IMR-90 (cell line): Measurements from ENCODE around the gene AKAP6. TPM values are rescaled to one million over a fixed set of nuclear protein-coding genes. Genes with fewer than 3 reads are reported as not detected.

Source experiments
- ATAC-seq: fragments of 200-7000 bp; cut with Tn5 transposase; 2 replicates; pipeline ENCODE4 v1.9.1; 2020; ENCODE audit warnings: low read depth, mild to moderate bottlenecking, moderate library complexity
- BruUV-seq: library from RNA; stranded (reverse); fragments of 400-500 nt; replicated peaks from 2 replicates; lab custom pipeline; 2021; lab: Mats Ljungman, UMichigan
- CTCF ChIA-PET: fragments of 300-600 bp; formaldehyde crosslinking; extraction: SDS; loops from one replicate; lab custom pipeline; 2021; ENCODE audit warnings: antibody characterized with exemption; lab: Yijun Ruan, JAX
- POLR2A ChIA-PET: fragments of 300-600 bp; sonication (Branson Sonifier 250); formaldehyde crosslinking; loops from one replicate; lab custom pipeline; 2022; ENCODE audit warnings: antibody characterized with exemption; ENCODE audit not compliant: unreplicated experiment; lab: Charles Lee
- DNase-seq: peaks from one replicate; pipeline ENCODE4 v3.0.0; 2013
- H2AFZ ChIP-seq: replicated peaks from 2 replicates; pipeline ENCODE3; 2013; ENCODE audit warnings: low read length, mild to moderate bottlenecking; ENCODE audit not compliant: poor library complexity
- H2AK5ac ChIP-seq: 2 replicates; pipeline ENCODE4 v1.6.1; 2013; ENCODE audit warnings: low read depth, low read length, inconsistent platforms
- H2AK9ac ChIP-seq: replicated peaks from 2 replicates; pipeline ENCODE3; 2013; ENCODE audit warnings: mild to moderate bottlenecking, low read depth, low read length, moderate library complexity; ENCODE audit not compliant: poor library complexity
- H2BK120ac ChIP-seq: 2 replicates; pipeline ENCODE4 v1.6.1; 2013; ENCODE audit warnings: low read depth, low read length, inconsistent platforms
- H2BK15ac ChIP-seq: 3 replicates; pipeline ENCODE4 v1.6.1; 2013; ENCODE audit warnings: low read depth, low read length, inconsistent platforms
- H2BK20ac ChIP-seq: 2 replicates; pipeline ENCODE4 v1.6.1; 2013; ENCODE audit warnings: low read depth, mild to moderate bottlenecking, inconsistent platforms, low read length, moderate library complexity
- H2BK5ac ChIP-seq: 2 replicates; pipeline ENCODE4 v1.6.1; 2013; ENCODE audit warnings: mild to moderate bottlenecking, low read depth, low read length, inconsistent platforms; ENCODE audit not compliant: poor library complexity, severe bottlenecking
- H3K14ac ChIP-seq: replicated peaks from 2 replicates; pipeline ENCODE4 v1.6.1; 2013; ENCODE audit warnings: low read depth, low read length, inconsistent platforms
- H3K18ac ChIP-seq: 2 replicates; pipeline ENCODE4 v1.6.1; 2013; ENCODE audit warnings: low read depth, low read length, control low read depth
- H3K23ac ChIP-seq: 2 replicates; pipeline ENCODE4 v1.6.1; 2013; ENCODE audit warnings: low read depth, low read length, inconsistent platforms
- H3K27ac ChIP-seq: 2 replicates; pipeline ENCODE4 v1.5.1; 2013; ENCODE audit warnings: mild to moderate bottlenecking, control low read depth, low read length; ENCODE audit not compliant: insufficient read depth
- H3K27me3 ChIP-seq: 2 replicates; pipeline ENCODE4 v1.6.1; 2013; ENCODE audit warnings: low read length; ENCODE audit not compliant: control insufficient read depth, insufficient read depth
- H3K36me3 ChIP-seq: 2 replicates; pipeline ENCODE4 v1.6.1; 2013; ENCODE audit warnings: low read length, mixed read lengths; ENCODE audit not compliant: control insufficient read depth, insufficient read depth
- H3K4ac ChIP-seq: 2 replicates; pipeline ENCODE4 v1.6.1; 2013; ENCODE audit warnings: low read depth, low read length, inconsistent platforms
- H3K4me1 ChIP-seq: 2 replicates; pipeline ENCODE4 v1.6.1; 2013; ENCODE audit warnings: low read length, mixed read lengths; ENCODE audit not compliant: control insufficient read depth, insufficient read depth
- H3K4me2 ChIP-seq: 2 replicates; pipeline ENCODE4 v1.6.1; 2013; ENCODE audit warnings: low read depth, mild to moderate bottlenecking, control low read depth, low read length, moderate library complexity
- H3K4me3 ChIP-seq: 2 replicates; pipeline ENCODE4 v1.5.1; 2013; ENCODE audit warnings: low read depth, mild to moderate bottlenecking, control low read depth, low read length, moderate library complexity; ENCODE audit not compliant: insufficient read depth
- H3K56ac ChIP-seq: 2 replicates; pipeline ENCODE4 v1.6.1; 2013; ENCODE audit warnings: low read length, inconsistent platforms; ENCODE audit not compliant: insufficient read depth; ENCODE audit errors: extremely low read depth
- H3K79me1 ChIP-seq, 2 experiments: 2 replicates each; pipeline ENCODE4 v1.6.1; 2013; ENCODE audit warnings: low read length in 2 of 2, inconsistent platforms in 1 of 2, low read depth in 1 of 2
- H3K9ac ChIP-seq: 2 replicates; pipeline ENCODE4 v1.6.1; 2013; ENCODE audit warnings: low read depth, low read length, control low read depth
- H3K9me1 ChIP-seq: 2 replicates; pipeline ENCODE4 v1.6.1; 2013; ENCODE audit warnings: low read length, inconsistent platforms; ENCODE audit not compliant: insufficient read depth
- H3K9me3 ChIP-seq: 2 replicates; pipeline ENCODE4 v1.6.1; 2013; ENCODE audit warnings: low read length; ENCODE audit not compliant: control insufficient read depth, insufficient read depth
- H4K20me1 ChIP-seq: 2 replicates; pipeline ENCODE4 v1.6.1; 2013; ENCODE audit warnings: low read length, inconsistent platforms; ENCODE audit not compliant: insufficient read depth
- H4K5ac ChIP-seq: 2 replicates; pipeline ENCODE4 v1.6.1; 2013; ENCODE audit warnings: mild to moderate bottlenecking, low read depth, low read length, control low read depth
- H4K8ac ChIP-seq, 2 experiments: 2 replicates each; pipeline ENCODE4 v1.6.1; 2013; ENCODE audit warnings: low read depth in 2 of 2, low read length in 2 of 2, control low read depth in 1 of 2, inconsistent platforms in 1 of 2
- H4K91ac ChIP-seq: 2 replicates; pipeline ENCODE4 v1.6.1; 2013; ENCODE audit warnings: low read depth, low read length, inconsistent platforms; ENCODE audit not compliant: insufficient read depth
- BHLHE40 ChIP-seq: fragments of 150-350 bp; IDR thresholded peaks from 2 replicates; pipeline ENCODE4 v1.6.1; 2016; ENCODE audit warnings: mild to moderate bottlenecking, low read depth, low read length
- CEBPB ChIP-seq: IDR thresholded peaks from 2 replicates; pipeline ENCODE4 v1.6.1; 2012; ENCODE audit warnings: low read depth, low read length, improper control_type of control experiment
- CHD1 ChIP-seq: IDR thresholded peaks from 2 replicates; pipeline ENCODE4 v1.6.1; 2012; ENCODE audit warnings: low read depth, low read length, improper control_type of control experiment
- FOS ChIP-seq: fragments of 150-350 bp; IDR thresholded peaks from 2 replicates; pipeline ENCODE4 v1.6.1; 2016; ENCODE audit warnings: low read depth, low read length
- MAFK ChIP-seq: IDR thresholded peaks from 2 replicates; pipeline ENCODE4 v1.6.1; 2012; ENCODE audit warnings: low read depth, low read length, improper control_type of control experiment
- MAZ ChIP-seq: IDR thresholded peaks from 2 replicates; pipeline ENCODE4 v1.6.1; 2012; ENCODE audit warnings: low read depth, mild to moderate bottlenecking, low read length, improper control_type of control experiment, moderate library complexity, borderline replicate concordance
- MXI1 ChIP-seq: IDR thresholded peaks from 2 replicates; pipeline ENCODE4 v1.6.1; 2012; ENCODE audit warnings: low read depth, mild to moderate bottlenecking, low read length, moderate library complexity, borderline replicate concordance
- NFE2L2 ChIP-seq: fragments of 150-350 bp; IDR thresholded peaks from 2 replicates; pipeline ENCODE4 v1.6.1; 2016; ENCODE audit warnings: low read depth, mild to moderate bottlenecking, low read length
- POLR2A ChIP-seq: IDR thresholded peaks from 2 replicates; pipeline ENCODE4 v1.6.1; 2012; ENCODE audit warnings: mild to moderate bottlenecking, low read depth, low read length
- RAD21 ChIP-seq: IDR thresholded peaks from 2 replicates; pipeline ENCODE4 v1.6.1; 2012; ENCODE audit warnings: low read length, improper control_type of control experiment
- RCOR1 ChIP-seq: IDR thresholded peaks from 2 replicates; pipeline ENCODE4 v1.6.1; 2012; ENCODE audit warnings: mild to moderate bottlenecking, low read length, improper control_type of control experiment; ENCODE audit not compliant: insufficient replicate concordance
- RFX5 ChIP-seq: IDR thresholded peaks from 2 replicates; pipeline ENCODE4 v1.8.0; 2012; ENCODE audit warnings: low read depth, mild to moderate bottlenecking, low read length, moderate library complexity
- SMC3 ChIP-seq: fragments of 150-350 bp; IDR thresholded peaks from 2 replicates; pipeline ENCODE4 v1.6.1; 2016; ENCODE audit warnings: low read depth, mild to moderate bottlenecking, antibody characterized with exemption, low read length, moderate library complexity
- WGBS, 2 experiments: methylation state at CpG; one replicate each; pipeline versions ENCODE4 v1.1.5 to v1.1.7; 2013; ENCODE audit warnings: missing lambda C conversion rate in 2 of 2; ENCODE audit not compliant: insufficient read length in 1 of 2; ENCODE audit errors: extremely low coverage in 2 of 2; 5-methylcytosine and 5-hydroxymethylcytosine counted together
- dilution Hi-C: fragments of 300-500 bp; cut with HindIII; formaldehyde crosslinking; loops from one replicate; pipeline ENCODE4 v1.14.3; 2018; ENCODE audit warnings: low sequenced_read_pairs; ENCODE audit not compliant: unreplicated experiment
- in situ Hi-C: fragments of 300-500 bp; cut with MboI; formaldehyde crosslinking; loops from 3 replicates; pipeline ENCODE4 v1.14.3; 2019; ENCODE audit warnings: low sequenced_read_pairs, inconsistent platforms, mixed read lengths
- intact Hi-C: fragments of 100-400 bp; cut with micrococcal nuclease; formaldehyde crosslinking; loops from 2 replicates; pipeline ENCODE4 v1.10.0; 2022
- polyA plus RNA-seq, 3 experiments: library from polyadenylated mRNA; depleted of rRNA; stranded (reverse); fragments of >200 nt; gene quantifications; 2 replicates each; pipeline ENCODE4 v1.2.3, GENCODE V29; 2012; ENCODE audit warnings: low replicate concordance in 1 of 3
- total RNA-seq: library from RNA; depleted of rRNA; stranded (reverse); fragments of >200 nt; gene quantifications from 2 replicates; pipeline ENCODE4 v1.2.3, GENCODE V29; 2012
- TF ChIP-seq, protein P1 (sequence below): conservative IDR thresholded peaks from 2 replicates; pipeline ENCODE4 v1.5.1; 2012; ENCODE audit warnings: mild to moderate bottlenecking, low read depth, low read length, improper control_type of control experiment
- TF ChIP-seq, protein P2 (sequence below): fragments of 150-350 bp; IDR thresholded peaks from 2 replicates; pipeline ENCODE4 v1.6.1; 2016; ENCODE audit warnings: low read depth, mild to moderate bottlenecking, low read length, moderate library complexity, borderline replicate concordance
- TF ChIP-seq, protein P3 (sequence below): fragments of 150-350 bp; IDR thresholded peaks from 2 replicates; pipeline ENCODE4 v1.6.1; 2017; ENCODE audit warnings: mild to moderate bottlenecking, antibody characterized with exemption, low read length, low read depth

The AKAP6 gene
- total and polyA plus RNA-seq, 2 of the 4 experiments (the other 2 are of a cell fraction) = 0.22 to 1.6 TPM

DNA sequence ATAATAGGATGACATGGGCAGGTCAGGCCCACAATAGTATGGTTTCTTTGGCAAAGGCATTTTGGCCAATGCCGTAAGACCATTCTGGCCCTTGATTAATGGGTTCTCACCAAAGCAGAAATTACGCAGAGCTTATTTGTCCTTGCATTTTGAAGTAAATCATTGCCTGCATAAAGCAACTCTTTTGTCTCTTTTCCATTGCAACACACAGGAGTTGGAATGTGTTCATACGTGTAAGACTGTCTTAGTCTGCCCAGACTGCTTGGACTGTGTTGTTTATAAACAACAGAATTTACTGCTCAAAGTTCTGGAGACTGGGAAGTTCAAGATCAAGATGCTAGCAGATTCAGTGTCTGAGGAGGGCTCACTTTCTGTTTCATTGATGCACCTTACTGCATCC lies 506.8 kb downstream of the AKAP6 start:
- Histone ChIP-seq H2AK9ac (no peak overlapping the region), H3K9me1 (no peaks in the 10 kb centered on the region), H2BK120ac (no peak overlapping the region), H3K4ac (no peak overlapping the region), H3K9me3 (no peaks in the 10 kb centered on the region), H3K27me3 (no peaks in the 10 kb centered on the region), H3K23ac (no peak overlapping the region), H2AFZ (no peak overlapping the region), H2BK15ac (no peak overlapping the region), H3K9ac (no peak overlapping the region), H2BK20ac (no peak overlapping the region), H3K18ac (no peak overlapping the region), H3K4me2 (no peak overlapping the region), H4K8ac (no peak overlapping the region), H3K36me3 (no peaks in the 10 kb centered on the region), H3K27ac (no peak overlapping the region), H2BK5ac (no peak overlapping the region), H3K56ac (no peak overlapping the region), H3K4me1 (no peaks in the 10 kb centered on the region), H3K79me1 (no peaks in the 10 kb centered on the region), H2AK5ac (no peak overlapping the region), H4K91ac (no peak overlapping the region), H3K4me3 (no peak overlapping the region), H4K20me1 (no peaks in the 10 kb centered on the region), H4K5ac (no peak overlapping the region), H3K14ac (no peak overlapping the region)
- no TSS peak for BruUV-seq
- DNase-seq (no peak), ATAC-seq (no peak)
- dilution Hi-C loops (no loop called here), in situ Hi-C loops (no loop called here), intact Hi-C loops (no loop called here)
- TF ChIP-seq, protein P1, sequence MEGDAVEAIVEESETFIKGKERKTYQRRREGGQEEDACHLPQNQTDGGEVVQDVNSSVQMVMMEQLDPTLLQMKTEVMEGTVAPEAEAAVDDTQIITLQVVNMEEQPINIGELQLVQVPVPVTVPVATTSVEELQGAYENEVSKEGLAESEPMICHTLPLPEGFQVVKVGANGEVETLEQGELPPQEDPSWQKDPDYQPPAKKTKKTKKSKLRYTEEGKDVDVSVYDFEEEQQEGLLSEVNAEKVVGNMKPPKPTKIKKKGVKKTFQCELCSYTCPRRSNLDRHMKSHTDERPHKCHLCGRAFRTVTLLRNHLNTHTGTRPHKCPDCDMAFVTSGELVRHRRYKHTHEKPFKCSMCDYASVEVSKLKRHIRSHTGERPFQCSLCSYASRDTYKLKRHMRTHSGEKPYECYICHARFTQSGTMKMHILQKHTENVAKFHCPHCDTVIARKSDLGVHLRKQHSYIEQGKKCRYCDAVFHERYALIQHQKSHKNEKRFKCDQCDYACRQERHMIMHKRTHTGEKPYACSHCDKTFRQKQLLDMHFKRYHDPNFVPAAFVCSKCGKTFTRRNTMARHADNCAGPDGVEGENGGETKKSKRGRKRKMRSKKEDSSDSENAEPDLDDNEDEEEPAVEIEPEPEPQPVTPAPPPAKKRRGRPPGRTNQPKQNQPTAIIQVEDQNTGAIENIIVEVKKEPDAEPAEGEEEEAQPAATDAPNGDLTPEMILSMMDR = no peak
- TF ChIP-seq BHLHE40 (no peak), SMC3 (no peak), MXI1 (no peak), NFE2L2 (no peak), MAZ (no peak), RFX5 (no peak), CEBPB (no peak), POLR2A (no peak), FOS (no peak), MAFK (no peak), RAD21 (no peak), CHD1 (no peak), RCOR1 (no peak)
- TF ChIP-seq, protein P2, sequence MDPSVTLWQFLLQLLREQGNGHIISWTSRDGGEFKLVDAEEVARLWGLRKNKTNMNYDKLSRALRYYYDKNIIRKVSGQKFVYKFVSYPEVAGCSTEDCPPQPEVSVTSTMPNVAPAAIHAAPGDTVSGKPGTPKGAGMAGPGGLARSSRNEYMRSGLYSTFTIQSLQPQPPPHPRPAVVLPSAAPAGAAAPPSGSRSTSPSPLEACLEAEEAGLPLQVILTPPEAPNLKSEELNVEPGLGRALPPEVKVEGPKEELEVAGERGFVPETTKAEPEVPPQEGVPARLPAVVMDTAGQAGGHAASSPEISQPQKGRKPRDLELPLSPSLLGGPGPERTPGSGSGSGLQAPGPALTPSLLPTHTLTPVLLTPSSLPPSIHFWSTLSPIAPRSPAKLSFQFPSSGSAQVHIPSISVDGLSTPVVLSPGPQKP = no peak
- TF ChIP-seq, protein P3, sequence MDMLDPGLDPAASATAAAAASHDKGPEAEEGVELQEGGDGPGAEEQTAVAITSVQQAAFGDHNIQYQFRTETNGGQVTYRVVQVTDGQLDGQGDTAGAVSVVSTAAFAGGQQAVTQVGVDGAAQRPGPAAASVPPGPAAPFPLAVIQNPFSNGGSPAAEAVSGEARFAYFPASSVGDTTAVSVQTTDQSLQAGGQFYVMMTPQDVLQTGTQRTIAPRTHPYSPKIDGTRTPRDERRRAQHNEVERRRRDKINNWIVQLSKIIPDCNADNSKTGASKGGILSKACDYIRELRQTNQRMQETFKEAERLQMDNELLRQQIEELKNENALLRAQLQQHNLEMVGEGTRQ = no peak
- POLR2A ChIA-PET = no interaction called here
- CTCF ChIA-PET = no interaction called here
- no CpG with 5 or more reads among the region's 3 CpGs for WGBS, 2 experiments
